HG02759 (cell line): Measurements from ENCODE around the gene LIMD2.
A peak's percentile ranks its signal among the peaks of the same experiment; 100 is the strongest.

Experiments used
- ATAC-seq: cut with Tn5 transposase; IDR thresholded peaks from one replicate; pipeline ENCODE4 v1.9.1; 2021; ENCODE audit warnings: mild to moderate bottlenecking, moderate library complexity; ENCODE audit not compliant: unreplicated experiment

LIMD2 gene

DNA sequence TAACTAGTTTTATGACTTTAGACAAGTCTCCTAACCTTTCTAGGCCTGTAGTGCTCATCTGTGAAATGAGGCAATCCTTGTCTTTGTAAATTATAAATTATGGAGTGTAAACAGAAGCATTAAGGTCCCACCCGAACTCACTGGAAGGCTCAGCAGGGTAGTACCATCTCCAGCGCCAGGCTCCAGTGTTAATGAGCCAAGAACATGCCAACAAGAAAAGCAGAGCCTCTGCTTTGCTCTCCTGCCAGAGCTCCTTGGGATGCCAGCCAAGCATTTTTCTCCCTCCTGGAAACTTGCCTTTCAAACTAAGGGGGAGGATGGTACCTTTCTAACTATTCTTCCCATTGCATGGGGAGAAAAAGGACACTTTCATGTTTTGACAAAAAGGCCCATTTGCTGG lies 14.9 kb downstream of the LIMD2 start:
- ATAC-seq, result no peak

DNA sequence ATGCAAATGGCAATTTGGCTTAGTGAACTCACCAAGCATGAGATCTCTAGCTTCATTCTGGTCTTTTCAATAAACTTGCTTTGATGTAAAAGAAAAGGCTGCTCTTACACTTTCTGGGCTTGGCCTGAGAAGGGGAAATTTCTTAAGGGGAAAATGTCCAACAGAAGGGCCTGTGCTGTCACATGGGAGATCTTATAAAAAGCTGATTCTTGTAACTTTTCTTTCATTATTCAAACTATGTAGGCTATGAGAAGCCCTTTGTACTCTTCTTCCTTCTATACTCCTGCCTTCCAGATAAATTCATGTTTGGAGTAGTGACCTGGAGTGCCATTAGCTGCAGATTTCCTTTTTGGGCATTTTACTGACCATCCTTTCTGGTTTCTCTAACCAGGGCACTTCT lies 16.9 kb downstream of the LIMD2 start:
- ATAC-seq, result no peak

DNA sequence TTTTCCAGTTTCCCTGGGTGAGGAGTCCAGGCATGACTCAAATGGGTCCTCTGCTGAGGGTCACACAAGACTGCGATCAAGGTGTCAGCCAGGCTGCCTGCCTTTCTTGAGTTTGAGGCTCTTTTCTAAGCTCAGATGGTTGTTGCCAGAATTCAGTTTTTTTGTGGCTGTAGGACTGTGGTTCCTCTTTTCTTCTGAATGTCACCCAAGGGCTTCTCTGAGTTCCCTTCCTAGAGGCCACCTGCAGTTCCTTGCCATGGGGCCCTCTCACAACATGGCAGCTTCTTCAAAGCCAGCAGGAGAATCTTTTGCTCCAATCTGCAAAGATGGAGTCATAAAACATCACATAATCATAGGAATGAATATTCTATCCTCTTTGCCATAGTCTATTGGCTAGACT lies 17.5 kb downstream of the LIMD2 start:
- ATAC-seq, result no peak

DNA sequence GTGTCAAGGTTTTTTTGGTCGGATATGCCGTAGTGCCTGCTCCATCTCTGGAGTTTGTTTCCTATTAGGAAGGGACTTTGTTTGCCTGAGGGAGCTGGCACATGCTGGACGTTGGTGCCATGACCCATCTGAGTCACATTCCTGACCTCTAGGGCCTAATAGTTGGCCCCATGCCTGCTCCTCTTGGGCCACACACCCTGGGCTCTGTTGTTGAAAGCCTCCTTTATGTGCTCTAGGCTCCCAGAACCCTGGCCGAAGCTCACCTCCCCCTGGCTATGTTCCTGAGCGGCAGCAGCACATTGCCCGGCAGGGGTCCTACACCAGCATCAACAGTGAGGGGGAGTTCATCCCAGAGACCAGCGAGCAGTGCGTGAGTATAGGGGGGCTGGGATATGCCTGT lies 18.4 kb downstream of the LIMD2 start:
- no peak for ATAC-seq

DNA sequence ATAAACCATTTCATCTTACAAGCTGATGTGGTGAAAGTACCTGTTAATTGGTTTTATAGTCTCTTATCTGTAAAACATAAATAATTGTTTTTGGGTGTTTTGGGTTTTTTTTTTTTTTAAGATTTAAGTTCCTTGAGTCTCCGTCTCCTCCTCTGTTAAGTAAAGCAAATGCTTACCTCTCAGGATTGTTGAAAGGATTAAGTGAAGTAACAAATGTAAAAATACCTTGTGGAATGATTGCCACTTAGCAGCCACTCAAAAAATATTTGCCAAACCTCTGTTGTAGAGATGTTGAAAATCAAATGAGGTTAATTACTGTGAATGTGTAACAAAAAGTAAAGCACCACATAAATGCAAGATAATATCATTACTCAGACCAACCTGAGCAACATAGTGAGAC lies 19.2 kb downstream of the LIMD2 start:
- no peak for ATAC-seq

DNA sequence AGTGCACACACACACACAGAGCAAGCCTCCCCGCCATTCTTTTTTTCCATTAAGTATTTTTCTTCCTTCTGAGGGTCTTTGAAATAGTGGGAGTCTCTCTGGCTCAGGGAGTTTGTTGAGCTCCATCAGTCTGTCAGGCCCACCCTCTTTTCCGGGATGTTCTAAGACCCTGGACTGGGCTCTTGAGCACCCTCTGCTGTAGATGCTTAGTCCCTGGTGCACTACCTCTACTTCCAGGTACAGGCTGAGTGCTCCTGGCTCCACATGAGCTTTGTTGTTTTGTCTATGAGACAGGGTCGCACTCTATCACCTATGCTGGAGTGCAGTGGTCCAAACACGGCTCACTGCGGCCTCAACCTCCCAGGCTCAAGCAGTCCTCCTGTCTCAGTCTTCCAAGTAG lies 20.7 kb downstream of the LIMD2 start:
- no peak for ATAC-seq

DNA sequence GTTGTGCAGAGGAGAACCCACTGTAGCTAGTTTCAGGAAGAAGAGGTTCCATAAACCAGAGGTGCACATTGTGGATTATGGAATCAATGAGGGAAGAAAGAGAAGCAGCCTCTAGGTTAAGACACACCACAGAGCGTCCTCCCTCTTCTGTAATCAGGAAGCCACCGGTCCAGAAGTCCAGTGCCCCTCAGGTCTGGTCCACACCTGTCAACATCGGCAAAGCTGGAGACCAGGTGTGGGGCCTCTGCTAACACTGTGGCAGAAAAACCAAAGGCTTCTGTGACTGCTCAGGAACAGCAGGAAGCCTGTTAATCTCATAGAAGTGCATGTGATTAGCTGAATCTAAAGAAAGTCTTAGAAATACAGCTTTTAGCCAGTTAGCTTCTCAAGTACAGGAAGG lies 23.3 kb downstream of the LIMD2 start:
- ATAC-seq, result no peak

DNA sequence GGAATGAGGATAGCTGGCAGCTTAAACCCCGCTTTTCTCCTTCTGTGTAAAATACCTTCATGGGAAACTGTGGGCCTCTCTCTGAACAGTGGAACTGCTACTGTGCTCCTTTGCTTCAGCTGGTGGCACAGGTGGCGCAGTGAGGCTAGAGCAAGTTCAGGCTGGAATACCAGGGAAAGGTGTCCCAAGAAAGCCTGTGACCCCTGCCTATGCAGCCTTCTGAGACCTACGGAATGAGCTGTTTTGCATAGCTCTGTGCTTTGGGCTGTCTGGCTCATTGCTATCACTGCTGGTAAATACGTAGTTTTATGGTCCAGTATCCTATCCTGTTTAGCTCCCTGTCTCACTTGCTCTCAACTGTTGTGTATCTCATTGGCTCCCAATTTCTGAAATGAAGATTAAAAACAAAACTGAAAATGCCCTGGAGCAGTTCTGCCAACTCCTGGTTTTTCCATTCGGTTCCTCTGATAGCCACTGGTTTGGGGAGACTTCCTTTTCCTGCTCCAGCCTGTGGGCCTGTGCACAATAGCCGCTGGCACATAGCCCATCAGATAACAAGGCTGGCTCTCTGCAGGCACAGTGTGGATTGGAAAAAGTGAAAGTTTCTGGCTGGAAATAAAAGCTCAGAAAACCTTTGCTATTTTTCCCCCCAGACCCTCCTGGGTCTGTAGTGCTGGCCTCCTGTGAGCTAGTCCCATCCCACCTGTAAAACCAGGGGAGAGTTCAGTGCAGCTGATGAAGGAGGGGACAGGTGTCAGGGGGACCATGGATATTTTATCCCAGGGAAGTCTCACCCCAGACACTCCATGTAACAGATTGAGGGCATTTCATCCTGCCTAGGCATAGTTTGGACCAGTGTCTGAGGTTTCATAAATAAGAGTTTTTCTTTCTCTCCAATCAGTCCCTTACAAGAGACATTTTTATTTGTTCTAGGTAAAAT lies 24.0 kb downstream of the LIMD2 start:
- ATAC-seq, result no peak

DNA sequence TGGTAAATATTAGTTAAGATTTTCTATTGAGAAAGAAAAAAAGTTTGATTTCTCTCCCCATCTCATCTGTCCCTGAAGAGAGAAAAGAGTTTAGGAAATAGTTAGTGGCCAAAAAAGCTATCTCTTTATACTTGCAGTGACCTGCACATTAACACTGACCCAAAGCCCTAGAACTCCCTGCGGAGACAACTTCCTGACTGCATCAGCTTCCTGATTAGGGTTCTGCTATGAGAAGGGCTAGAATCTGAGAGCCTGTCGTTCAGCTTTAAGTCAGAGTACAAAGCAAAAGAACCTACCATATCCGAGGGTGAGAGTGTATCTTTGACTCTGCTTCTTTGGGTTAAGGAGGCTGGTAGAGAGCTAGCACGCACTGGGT lies 24.7 kb downstream of the LIMD2 start:
- ATAC-seq, result no peak

DNA sequence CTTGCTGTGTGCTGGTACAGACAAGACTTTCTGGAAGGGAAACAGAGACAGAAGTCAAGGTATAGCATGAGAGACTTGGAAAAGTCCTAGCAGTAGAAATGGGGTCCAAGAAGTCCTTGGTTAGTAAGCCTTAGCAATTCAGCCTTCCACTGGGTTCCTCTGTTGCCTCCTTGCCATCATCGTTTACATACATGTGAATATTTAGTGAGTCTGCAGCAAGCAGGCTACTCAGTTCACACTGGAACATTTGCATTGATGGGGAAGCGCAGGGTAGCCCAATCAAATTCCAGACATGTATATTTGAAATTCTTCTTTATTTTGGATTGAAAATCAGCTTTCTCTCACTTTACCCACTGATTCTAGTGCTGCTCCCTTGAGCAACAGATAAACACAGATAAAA lies 27.1 kb downstream of the LIMD2 start:
- no peak for ATAC-seq

DNA sequence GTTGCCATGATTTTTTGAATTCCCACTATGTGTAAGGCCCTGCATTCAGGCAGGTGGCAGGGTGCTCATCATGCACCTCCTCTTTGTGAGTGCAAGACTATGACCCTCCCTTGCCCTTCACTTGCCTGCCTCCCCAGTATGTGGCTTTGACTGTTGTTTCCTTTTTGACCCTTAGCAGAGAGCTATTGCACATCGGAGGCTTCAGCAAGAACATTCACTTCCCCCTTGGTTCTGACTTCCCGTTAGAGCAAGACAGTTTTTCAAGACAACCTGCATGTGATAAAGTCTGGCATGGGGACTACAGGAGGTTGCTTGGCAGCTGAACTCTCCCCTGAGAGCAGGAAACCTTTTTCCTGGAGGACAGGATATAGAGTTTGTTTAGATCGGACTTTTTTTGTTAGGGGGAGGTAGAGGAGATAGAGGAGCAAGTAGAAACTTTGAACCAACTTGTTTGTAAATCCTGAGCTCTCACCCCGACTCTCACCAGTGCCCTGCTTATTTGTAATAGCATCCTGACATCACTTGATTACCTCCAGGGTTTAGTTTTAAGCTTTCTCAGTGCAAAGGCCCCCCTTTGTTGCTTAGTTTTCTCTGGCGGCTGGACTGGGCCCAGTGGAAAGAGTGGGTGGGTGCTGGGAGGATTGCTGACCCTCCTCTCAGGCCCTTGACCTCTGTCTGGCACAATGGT lies 34.3 kb downstream of the LIMD2 start:
- peak; percentile 52 for ATAC-seq

DNA sequence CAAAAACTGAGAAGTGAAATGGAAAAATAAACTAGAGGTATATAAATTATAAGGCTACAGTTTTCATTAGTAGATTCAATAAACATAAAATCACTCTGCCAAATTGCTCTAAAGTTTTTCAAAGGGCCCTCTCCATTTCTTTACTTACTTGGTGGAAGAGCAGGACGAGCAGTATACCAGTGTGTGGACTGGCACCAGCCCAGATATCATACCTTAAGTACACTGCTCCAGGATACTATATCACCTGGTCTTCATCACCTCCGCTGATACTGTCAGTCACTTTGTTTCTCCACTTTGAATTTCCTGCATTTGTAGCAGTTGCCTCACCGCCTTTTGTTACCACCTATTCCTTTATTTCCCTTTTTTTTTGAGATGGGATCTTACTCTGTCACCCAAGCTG lies 40.1 kb downstream of the LIMD2 start:
- no peak for ATAC-seq

DNA sequence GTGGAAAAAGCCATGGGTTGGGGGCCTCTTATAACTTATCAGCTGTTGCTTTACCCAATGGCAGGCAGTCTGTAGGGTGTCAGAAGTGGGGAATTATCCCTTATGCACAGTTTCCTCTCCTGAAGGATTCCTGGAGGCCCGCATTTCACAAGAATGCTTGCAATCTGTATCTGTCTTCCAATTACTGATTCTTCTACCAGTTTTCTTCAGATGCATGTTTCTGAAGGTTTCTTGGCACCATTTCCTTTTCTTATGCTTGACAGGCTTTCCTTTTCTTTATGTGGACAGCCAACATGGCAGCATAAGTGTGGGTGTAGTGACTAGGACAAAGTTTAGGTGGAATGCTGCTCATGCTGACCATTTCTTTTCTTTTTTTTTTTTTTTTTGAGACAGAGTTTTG lies 41.6 kb downstream of the LIMD2 start:
- no peak for ATAC-seq

DNA sequence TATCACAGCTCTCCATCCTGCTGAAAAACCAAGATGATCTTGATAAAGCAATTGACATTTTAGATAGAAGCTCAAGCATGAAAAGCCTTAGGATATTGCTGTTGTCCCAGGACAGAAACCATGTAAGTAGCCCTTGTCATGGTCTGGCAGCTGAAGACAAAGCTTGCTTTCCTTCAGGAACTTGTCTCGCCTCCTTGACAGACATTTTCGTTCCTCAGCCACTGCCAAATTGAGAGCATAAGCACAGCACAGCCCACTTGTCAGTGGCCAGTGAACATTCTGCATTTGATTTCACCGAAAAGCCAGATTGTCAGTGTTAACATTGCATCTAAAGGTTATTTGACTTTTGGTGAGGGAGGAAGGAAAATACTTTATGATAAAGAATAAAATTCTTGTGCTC lies 42.1 kb downstream of the LIMD2 start:
- no peak for ATAC-seq

DNA sequence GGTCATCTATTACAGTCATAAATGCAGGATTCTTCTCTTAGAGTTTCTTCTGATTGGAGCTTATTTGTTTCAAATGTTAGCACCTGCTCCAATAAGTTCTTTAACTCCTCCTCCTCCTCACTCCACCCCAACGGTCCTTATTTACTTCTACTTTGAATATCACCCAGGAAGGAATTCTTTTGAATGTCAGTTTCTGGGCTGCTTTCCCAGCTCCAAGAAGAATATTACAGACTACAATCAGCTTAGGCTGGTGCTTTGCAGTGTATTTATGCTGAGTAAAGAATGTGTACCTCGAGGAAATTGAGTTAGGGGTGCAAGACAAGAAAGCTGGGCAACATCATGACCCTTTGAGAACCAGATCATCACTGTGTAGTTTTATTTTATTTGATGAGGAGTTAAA lies 46.9 kb downstream of the LIMD2 start:
- no peak for ATAC-seq

DNA sequence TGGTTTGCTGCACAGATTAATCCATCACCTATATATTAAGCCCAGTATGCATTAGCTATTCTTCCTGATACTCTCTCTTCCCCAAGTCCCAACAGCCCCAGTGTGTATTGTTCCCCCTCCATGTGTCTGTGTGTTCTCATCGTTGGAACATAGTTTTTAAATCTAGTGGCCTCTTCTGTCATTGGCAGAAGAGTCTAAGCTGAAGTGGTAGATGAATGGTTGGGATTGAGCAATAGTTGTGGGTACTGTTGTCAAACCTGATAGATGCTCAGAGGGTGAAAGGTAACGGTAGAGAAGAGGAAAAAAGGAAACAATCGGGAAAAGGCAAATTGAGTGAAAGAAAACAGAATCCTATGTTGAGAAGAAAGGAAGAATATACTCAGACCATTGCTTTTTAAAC lies 47.8 kb downstream of the LIMD2 start:
- no peak for ATAC-seq

DNA sequence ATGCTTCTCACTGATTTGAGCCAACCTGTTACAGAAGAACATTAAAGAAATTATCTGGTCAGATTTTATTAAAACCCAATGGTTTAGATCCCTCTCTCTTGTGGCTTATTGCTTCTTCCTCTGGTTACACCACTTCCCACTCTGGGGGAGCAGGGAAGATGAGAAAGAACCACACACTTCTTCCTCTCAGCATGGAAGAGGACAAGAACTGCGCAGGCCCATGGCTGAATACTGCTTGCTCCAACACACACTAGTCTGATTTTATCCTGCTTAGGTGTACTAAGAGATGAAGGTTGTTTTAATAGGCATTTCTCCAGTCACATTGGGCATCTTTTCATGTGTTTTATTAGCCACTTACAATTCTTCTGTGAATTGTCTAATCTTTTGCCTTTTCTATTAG lies 50.1 kb downstream of the LIMD2 start:
- no peak for ATAC-seq

DNA sequence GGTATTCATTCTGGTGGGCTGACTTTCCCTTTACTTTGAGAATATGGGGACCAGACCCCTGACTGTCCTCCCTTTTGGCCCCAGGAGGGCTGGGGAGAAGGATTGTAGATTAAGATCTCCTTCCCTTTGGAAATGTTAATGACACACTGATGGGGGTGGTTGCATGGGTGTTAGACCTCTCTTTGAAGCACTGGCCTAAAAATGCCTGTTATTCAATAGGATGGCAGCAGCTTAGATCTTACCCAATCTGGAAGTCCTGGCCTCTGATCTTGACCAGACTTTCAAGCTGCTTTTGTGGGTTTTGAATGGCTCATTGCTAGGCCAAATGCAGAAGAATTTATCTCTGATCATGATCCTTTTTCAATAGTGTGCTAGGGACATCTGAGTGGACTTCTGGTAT lies 52.0 kb downstream of the LIMD2 start:
- no peak for ATAC-seq

DNA sequence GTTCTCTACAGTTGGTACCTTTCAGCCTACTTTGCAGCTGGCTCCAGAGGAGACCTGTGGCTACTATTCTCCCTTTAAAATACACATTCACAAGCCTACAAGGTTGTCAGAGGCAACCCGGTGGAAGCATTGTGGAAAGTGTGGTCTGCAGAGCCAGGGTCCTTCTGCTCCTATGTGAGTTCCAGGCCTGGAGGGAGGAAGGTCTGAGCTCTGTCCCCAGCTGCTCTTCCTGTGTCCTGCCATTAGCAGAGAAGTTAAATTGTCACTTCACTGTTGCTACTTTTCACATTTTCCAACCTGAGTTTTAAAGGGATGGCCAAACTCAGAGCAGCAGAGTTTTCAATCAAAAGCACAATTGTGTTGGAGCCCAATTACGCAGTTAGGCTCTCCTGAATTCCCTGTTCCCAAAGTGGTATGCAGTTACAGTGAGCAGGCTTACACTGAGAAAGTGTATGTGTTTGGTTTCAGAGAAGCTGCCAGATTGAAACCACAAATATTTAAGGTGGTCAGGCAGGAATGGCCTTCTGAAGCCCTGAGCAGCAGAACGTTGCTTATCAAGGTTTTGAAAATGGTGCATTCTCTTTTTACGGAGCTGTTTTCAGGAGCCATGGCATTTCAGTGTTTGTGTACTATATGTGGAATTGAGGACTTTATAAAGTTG lies 52.7 kb downstream of the LIMD2 start:
- ATAC-seq, result no peak

DNA sequence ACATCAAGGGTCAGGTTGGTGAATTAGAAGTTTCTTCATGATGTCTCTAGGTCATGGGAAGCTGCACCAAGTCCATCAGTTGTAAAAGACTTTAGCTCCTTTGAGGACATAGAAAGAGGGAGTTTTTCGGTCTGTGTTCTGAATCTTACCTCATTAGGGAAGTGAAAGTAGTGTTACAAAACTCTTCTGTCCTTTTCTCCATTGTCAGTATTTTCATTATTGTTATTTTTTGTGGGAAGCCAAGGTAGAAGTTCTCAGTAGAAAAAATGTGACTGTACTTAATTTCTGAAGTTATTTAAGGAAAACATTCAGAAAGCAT lies 53.5 kb downstream of the LIMD2 start:
- ATAC-seq, result peak; percentile 80
